Osteocyte (in vitro differentiated cells): ENCODE data around the gene GNAO1. TPM values are rescaled to one million over a fixed set of nuclear protein-coding genes. Genes with fewer than 3 reads are reported as not detected.

Source experiments
- DNase-seq: peaks from one replicate; pipeline ENCODE4 v3.0.0; 2021; ENCODE audit warnings: mixed read lengths; ENCODE audit not compliant: unreplicated experiment; ENCODE audit errors: extremely low spot score
- H3K27ac Mint-ChIP-seq: one replicate; pipeline ENCODE4 v1.8.0; 2021; ENCODE audit warnings: mild to moderate bottlenecking, mixed read lengths; ENCODE audit not compliant: unreplicated experiment
- H3K27me3 Mint-ChIP-seq: one replicate; pipeline ENCODE4 v1.8.0; 2021; ENCODE audit warnings: mixed read lengths; ENCODE audit not compliant: unreplicated experiment
- H3K36me3 Mint-ChIP-seq: one replicate; pipeline ENCODE4 v1.8.0; 2021; ENCODE audit warnings: mixed read lengths; ENCODE audit not compliant: unreplicated experiment
- H3K4me1 Mint-ChIP-seq: one replicate; pipeline ENCODE4 v1.8.0; 2021; ENCODE audit warnings: mixed read lengths; ENCODE audit not compliant: unreplicated experiment
- H3K4me3 Mint-ChIP-seq: one replicate; pipeline ENCODE4 v1.8.0; 2021; ENCODE audit warnings: mild to moderate bottlenecking, moderate library complexity, mixed read lengths; ENCODE audit not compliant: unreplicated experiment
- H3K9me3 Mint-ChIP-seq: one replicate; pipeline ENCODE4 v1.8.0; 2021; ENCODE audit warnings: mixed read lengths; ENCODE audit not compliant: unreplicated experiment
- total RNA-seq: library from RNA; stranded (reverse); gene quantifications from 2 replicates; pipeline ENCODE4 v1.2.1, GENCODE V29; 2021
- TF ChIP-seq, protein P1 (sequence below): fragments of 200-600 bp; sonication (generic); IDR thresholded peaks from 2 replicates; pipeline ENCODE4 v1.5.0; 2021; ENCODE audit warnings: antibody characterized with exemption, mild to moderate bottlenecking, moderate library complexity

Gene GNAO1
- total RNA-seq, 1 donor from 2014 or later = 0.56 TPM

DNA sequence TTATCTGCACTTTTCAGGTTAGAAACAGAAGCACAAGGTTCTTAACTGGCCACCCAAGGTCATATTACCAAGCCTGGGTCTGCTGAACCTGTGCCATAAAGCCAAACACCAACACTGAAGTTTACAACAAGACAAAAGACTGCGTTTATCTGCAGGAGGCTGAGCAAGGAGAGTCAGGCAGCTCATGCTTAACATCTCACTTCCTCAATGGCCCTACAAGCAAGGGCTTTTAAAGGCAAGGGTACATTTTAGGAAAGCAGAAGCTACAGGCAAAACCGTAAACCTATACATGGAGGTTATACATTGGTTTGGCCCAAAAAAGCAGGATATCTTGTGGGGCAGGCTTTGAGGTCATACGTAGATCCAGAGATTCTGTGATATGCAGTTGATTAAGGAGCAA, 91.2 kb downstream of the GNAO1 start:
- no peaks in the 10 kb centered on the region for H3K9me3 Mint-ChIP-seq
- H3K4me3 Mint-ChIP-seq = no peak overlapping the region
- TF ChIP-seq, protein P1, sequence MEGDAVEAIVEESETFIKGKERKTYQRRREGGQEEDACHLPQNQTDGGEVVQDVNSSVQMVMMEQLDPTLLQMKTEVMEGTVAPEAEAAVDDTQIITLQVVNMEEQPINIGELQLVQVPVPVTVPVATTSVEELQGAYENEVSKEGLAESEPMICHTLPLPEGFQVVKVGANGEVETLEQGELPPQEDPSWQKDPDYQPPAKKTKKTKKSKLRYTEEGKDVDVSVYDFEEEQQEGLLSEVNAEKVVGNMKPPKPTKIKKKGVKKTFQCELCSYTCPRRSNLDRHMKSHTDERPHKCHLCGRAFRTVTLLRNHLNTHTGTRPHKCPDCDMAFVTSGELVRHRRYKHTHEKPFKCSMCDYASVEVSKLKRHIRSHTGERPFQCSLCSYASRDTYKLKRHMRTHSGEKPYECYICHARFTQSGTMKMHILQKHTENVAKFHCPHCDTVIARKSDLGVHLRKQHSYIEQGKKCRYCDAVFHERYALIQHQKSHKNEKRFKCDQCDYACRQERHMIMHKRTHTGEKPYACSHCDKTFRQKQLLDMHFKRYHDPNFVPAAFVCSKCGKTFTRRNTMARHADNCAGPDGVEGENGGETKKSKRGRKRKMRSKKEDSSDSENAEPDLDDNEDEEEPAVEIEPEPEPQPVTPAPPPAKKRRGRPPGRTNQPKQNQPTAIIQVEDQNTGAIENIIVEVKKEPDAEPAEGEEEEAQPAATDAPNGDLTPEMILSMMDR = no peak
- H3K36me3 Mint-ChIP-seq = no peaks in the 10 kb centered on the region
- peaks cover 6% of the 10 kb centered on the region for H3K27me3 Mint-ChIP-seq
- no peak overlapping the region for H3K27ac Mint-ChIP-seq
- no peak for DNase-seq
- H3K4me1 Mint-ChIP-seq = no peaks in the 10 kb centered on the region

DNA sequence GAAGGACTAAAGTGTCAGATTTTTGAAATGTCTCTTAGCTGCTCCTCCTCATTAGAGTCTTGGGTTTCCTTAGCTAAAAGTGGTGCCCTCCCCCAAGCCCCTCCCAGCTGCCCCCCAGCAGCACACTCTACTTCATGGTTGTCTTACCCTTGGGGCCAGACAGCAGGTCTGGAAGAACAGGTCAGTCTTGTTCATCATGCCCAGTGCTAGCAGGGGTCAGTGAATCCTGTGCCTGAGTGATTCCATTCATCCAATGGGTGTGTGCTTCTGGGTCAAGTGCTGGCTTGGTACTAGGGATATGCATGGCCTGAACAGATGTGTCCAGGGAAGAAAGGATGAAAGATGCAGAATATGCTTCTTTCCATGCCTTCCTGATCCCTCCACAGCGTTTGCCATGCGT, 93.2 kb downstream of the GNAO1 start:
- no peak for DNase-seq
- H3K36me3 Mint-ChIP-seq = no peaks in the 10 kb centered on the region
- H3K4me1 Mint-ChIP-seq = no peaks in the 10 kb centered on the region
- H3K27me3 Mint-ChIP-seq = peaks cover 6% of the 10 kb centered on the region
- H3K4me3 Mint-ChIP-seq = no peak overlapping the region
- H3K9me3 Mint-ChIP-seq = no peaks in the 10 kb centered on the region
- TF ChIP-seq, protein P1 = no peak
- H3K27ac Mint-ChIP-seq = no peak overlapping the region

DNA sequence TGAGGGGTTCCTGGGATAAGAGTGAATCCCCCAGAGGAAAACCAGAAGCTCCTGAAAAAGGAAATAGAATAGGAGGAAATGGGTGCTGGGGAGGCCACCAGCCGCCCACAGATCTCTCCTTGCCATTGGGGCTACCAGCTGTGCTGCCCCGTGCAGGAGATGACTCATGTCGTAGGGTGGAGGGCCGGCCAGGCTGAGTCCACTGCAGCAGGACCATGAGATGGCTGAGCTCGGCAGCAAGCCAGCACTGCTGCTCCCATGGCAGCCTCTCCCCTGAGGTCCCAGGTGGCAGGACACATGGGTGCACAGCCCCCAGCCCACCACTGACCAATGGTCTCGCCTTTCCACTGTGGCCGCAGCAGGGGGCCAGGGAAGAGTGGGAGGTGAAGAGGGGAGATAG, 95.5 kb downstream of the GNAO1 start:
- Mint-ChIP-seq H3K27me3 (peaks cover 17% of the 10 kb centered on the region), H3K27ac (no peak overlapping the region), H3K4me1 (no peaks in the 10 kb centered on the region), H3K9me3 (no peaks in the 10 kb centered on the region), H3K4me3 (no peak overlapping the region), H3K36me3 (no peaks in the 10 kb centered on the region)
- TF ChIP-seq, protein P1 = no peak
- no peak for DNase-seq

DNA sequence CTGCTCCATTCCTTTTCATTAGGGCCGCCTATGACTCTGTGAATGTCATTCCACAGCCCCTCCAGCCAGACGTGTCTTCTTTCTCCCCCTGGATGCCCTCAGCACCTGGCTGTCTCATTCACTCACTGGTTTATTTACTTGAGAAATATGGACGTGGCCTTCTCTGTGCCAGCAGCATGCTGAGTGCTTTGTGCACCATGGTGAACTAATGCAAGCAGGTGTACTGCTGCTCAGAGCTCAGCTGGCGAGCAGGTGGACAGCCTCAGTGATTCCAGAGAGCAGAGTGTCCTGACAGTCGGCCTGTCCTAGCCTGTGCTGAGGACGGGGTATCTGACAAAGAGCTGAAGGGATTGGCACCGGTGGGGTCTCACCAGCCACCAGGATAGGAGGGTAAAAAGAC, 96.7 kb downstream of the GNAO1 start:
- no peak overlapping the region for H3K4me3 Mint-ChIP-seq
- TF ChIP-seq, protein P1 = no peak
- no peaks in the 10 kb centered on the region for H3K4me1 Mint-ChIP-seq
- H3K27me3 Mint-ChIP-seq = peaks cover 19% of the 10 kb centered on the region
- DNase-seq = no peak
- H3K36me3 Mint-ChIP-seq = no peaks in the 10 kb centered on the region
- H3K9me3 Mint-ChIP-seq = no peaks in the 10 kb centered on the region
- H3K27ac Mint-ChIP-seq = no peak overlapping the region

DNA sequence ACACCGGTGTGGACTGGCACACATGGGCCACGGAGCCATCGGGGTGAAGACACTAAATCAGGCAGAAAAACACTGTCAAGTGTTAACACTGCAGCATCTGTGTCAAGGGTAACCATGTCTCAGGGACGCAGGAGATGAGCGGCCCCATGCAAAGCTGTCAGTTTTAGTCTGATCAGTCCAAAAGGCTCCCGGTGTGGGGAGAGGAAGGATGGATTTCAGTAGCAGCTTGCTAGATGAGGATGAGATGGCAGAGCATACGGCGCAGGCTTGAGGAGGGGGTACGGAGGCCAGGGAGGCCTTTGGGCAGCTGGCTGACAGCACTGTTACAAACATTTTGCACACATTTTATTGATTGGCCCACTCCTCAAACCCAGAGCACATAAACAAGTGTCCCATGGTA, 98.1 kb downstream of the GNAO1 start:
- Mint-ChIP-seq H3K9me3 (no peaks in the 10 kb centered on the region), H3K36me3 (no peaks in the 10 kb centered on the region), H3K4me1 (no peaks in the 10 kb centered on the region), H3K27me3 (peaks cover 14% of the 10 kb centered on the region), H3K27ac (no peak overlapping the region), H3K4me3 (no peak overlapping the region)
- TF ChIP-seq, protein P1 = no peak
- no peak for DNase-seq
